Activated T-helper 9 cell treated with anti-CD3 and anti-CD28 coated beads, Interleukin-2, amount 50 U/mL, for 16 hours (primary cell): ENCODE results near the gene SERTAD2.

ENCODE experiments used
- DNase-seq: peaks from one replicate; pipeline ENCODE4 v3.0.0-alpha.2; 2020; ENCODE audit warnings: low read depth

Gene SERTAD2

GRCh38 chr2:64607381-64608304, 46.1 kb downstream of the SERTAD2 start:
- no peak for DNase-seq

GRCh38 chr2:64606479-64607363, 47.0 kb downstream of the SERTAD2 start:
- DNase-seq = peak; percentile 79

- no peak for DNase-seq
These were observed 47.7 kb downstream of the SERTAD2 start for GRCh38 chr2:64605991-64606478.

GRCh38 chr2:64605026-64605471, 48.7 kb downstream of the SERTAD2 start:
- no peak for DNase-seq

GRCh38 chr2:64604155-64604554, 49.6 kb downstream of the SERTAD2 start:
- DNase-seq = no peak

- DNase-seq = no peak
These were observed 51.3 kb downstream of the SERTAD2 start for GRCh38 chr2:64602436-64602835.

GRCh38 chr2:64601785-64602391, 51.8 kb downstream of the SERTAD2 start:
- no peak for DNase-seq

- DNase-seq = no peak
These were observed 52.5 kb downstream of the SERTAD2 start for GRCh38 chr2:64601034-64601754.

GRCh38 chr2:64599469-64599868, 54.2 kb downstream of the SERTAD2 start:
- no peak for DNase-seq

- no peak for DNase-seq
These were observed 55.5 kb downstream of the SERTAD2 start for GRCh38 chr2:64598226-64598625.

- DNase-seq = no peak
These were observed 58.1 kb downstream of the SERTAD2 start for GRCh38 chr2:64595397-64596176.

GRCh38 chr2:64594226-64594989, 59.3 kb downstream of the SERTAD2 start:
- DNase-seq = no peak

- no peak for DNase-seq
These were observed 60.6 kb downstream of the SERTAD2 start for GRCh38 chr2:64593035-64593655.

GRCh38 chr2:64591188-64591587, 62.5 kb downstream of the SERTAD2 start:
- no peak for DNase-seq

GRCh38 chr2:64587561-64587960, 66.2 kb downstream of the SERTAD2 start:
- DNase-seq = no peak

- DNase-seq = no peak
These were observed 66.7 kb downstream of the SERTAD2 start for GRCh38 chr2:64586883-64587481.

- DNase-seq = no peak
These were observed 67.7 kb downstream of the SERTAD2 start for GRCh38 chr2:64586054-64586453.

GRCh38 chr2:64582774-64583340, 70.9 kb downstream of the SERTAD2 start:
- no peak for DNase-seq
